Measurements from ENCODE around the gene DRAM2. TPM values are rescaled to one million over a fixed set of nuclear protein-coding genes. Genes with fewer than 3 reads are reported as not detected.
A peak's percentile ranks its signal among the peaks of the same experiment; 100 is the strongest.

The DRAM2 gene
- total and polyA plus RNA-seq, 9 of the 15 experiments (the other 6 are each of a cell fraction or from before 2014, with no cell fraction given) = 29.0 to 161 (median 53.5) TPM

DNA sequence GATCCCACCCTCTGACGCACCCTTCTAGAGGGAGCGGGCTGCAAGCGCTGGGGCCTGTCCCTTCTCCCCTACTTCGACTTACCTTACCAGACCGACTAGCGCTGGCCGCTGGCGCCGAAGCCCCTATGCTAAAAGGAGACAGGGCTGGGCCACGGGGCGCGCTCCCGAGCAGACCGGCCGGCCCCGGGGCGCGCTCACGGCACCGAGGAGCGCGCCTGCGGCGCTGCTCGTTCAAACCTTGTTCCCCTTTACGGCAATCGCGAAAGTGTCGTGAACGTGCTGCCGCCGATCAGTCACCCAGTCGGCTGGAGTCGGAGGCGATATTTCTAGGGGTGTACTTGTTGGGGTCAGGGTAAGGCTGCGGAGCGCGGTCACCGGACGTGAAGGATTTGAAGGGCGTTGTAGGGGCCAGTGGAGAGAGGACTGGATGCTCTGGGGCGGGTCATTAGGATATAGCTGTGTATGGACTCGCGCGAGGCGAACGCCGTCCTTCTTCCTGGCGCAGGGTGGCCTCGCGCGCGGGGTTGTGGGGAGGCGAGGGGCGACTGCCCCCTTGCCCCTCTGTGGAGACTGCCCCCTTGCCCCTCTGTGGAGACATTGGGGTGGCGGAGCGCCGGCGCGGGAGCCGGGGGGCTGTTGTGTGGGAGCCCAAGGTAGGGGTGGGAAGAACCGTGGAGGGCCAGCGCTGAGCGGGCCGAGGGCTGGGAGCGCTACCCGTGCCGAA lies at the start of gene DRAM2, which contains the start of gene CEPT1 (continued):
- TF ChIP-seq RBM34 (IDR thresholded peaks at IDR 0.05; ENCODE audit: borderline replicate concordance, insufficient read depth, low read length) (no peak), SP1 (CRISPR knock-in tag; IDR thresholded peaks at IDR 0.05) (peak; percentile 49; the same call in 1 of the 2 replicates), NFE2L1 (tag; IDR thresholded peaks at IDR 0.05; ENCODE audit: borderline replicate concordance, low read depth) (no peak), ZNF23 (CRISPR knock-in tag; IDR thresholded peaks at IDR 0.05) (no peak), SETDB1 (IDR thresholded peaks at IDR 0.05; ENCODE audit: low read length) (peak; percentile 53), ZNF431 (CRISPR knock-in tag; IDR thresholded peaks at IDR 0.05) (no peak), SIX5 (IDR thresholded peaks at IDR 0.05; ENCODE audit: borderline replicate concordance in 1 of 2, insufficient read depth in 1 of 2, low read depth in 1 of 2, low read length in 2 of 2) (no peak), RBM39 (optimal IDR thresholded peaks at IDR 0.05; ENCODE audit: low read depth, low read length) (no peak), GATA2 (CRISPR knock-in tag; IDR thresholded peaks at IDR 0.05) (0 out of 2 replicates have a peak, but pooled peaks have one; percentile 18), BHLHE40 (IDR thresholded peaks at IDR 0.05; ENCODE audit: low read length) (no peak)
- TF ChIP-seq, protein P1, sequence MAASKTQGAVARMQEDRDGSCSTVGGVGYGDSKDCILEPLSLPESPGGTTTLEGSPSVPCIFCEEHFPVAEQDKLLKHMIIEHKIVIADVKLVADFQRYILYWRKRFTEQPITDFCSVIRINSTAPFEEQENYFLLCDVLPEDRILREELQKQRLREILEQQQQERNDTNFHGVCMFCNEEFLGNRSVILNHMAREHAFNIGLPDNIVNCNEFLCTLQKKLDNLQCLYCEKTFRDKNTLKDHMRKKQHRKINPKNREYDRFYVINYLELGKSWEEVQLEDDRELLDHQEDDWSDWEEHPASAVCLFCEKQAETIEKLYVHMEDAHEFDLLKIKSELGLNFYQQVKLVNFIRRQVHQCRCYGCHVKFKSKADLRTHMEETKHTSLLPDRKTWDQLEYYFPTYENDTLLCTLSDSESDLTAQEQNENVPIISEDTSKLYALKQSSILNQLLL (CRISPR knock-in tag; IDR thresholded peaks at IDR 0.05; ENCODE audit: borderline replicate concordance) = no peak
- TF ChIP-seq, protein P2, sequence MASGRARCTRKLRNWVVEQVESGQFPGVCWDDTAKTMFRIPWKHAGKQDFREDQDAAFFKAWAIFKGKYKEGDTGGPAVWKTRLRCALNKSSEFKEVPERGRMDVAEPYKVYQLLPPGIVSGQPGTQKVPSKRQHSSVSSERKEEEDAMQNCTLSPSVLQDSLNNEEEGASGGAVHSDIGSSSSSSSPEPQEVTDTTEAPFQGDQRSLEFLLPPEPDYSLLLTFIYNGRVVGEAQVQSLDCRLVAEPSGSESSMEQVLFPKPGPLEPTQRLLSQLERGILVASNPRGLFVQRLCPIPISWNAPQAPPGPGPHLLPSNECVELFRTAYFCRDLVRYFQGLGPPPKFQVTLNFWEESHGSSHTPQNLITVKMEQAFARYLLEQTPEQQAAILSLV (tag; IDR thresholded peaks at IDR 0.05) = no peak
- TF ChIP-seq, protein P3, sequence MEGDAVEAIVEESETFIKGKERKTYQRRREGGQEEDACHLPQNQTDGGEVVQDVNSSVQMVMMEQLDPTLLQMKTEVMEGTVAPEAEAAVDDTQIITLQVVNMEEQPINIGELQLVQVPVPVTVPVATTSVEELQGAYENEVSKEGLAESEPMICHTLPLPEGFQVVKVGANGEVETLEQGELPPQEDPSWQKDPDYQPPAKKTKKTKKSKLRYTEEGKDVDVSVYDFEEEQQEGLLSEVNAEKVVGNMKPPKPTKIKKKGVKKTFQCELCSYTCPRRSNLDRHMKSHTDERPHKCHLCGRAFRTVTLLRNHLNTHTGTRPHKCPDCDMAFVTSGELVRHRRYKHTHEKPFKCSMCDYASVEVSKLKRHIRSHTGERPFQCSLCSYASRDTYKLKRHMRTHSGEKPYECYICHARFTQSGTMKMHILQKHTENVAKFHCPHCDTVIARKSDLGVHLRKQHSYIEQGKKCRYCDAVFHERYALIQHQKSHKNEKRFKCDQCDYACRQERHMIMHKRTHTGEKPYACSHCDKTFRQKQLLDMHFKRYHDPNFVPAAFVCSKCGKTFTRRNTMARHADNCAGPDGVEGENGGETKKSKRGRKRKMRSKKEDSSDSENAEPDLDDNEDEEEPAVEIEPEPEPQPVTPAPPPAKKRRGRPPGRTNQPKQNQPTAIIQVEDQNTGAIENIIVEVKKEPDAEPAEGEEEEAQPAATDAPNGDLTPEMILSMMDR (IDR thresholded peaks at IDR 0.05 in 2 of 3, conservative IDR thresholded peaks at IDR 0.05 in 1 of 3; ENCODE audit: insufficient read depth in 2 of 3, low read depth in 1 of 3, low read length in 3 of 3) = no peak

Data from K562 (cell line).